ENCODE measurements around the gene CMBL. TPM values are rescaled to one million over a fixed set of nuclear protein-coding genes. Genes with fewer than 3 reads are reported as not detected.
A peak's percentile ranks its signal among the peaks of the same experiment; 100 is the strongest.
"Not testable (repeated sequence)": the region's sequence is repeated elsewhere in the genome, so short reads cannot be mapped to it uniquely, and the experiment has no call there.

The CMBL gene
- total RNA-seq, 1 donor from 2014 or later = 42.9 TPM

DNA sequence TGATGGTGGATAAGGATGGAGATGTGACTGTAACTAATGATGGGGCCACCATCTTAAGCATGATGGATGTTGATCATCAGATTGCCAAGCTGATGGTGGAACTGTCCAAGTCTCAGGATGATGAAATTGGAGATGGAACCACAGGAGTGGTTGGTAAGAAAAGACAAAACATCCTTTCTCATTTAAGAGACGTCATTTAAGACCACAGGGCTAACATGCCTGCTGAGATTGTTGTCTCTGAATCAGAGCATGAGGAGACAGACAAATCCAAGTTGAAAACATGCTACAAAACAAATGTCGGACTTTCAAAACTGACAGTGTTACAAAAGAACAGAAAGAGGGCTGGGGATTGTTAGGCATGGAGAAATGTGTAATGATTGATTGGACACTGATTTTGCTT is 53.0 kb downstream of the CMBL start:
- DNase-seq = no peak

DNA sequence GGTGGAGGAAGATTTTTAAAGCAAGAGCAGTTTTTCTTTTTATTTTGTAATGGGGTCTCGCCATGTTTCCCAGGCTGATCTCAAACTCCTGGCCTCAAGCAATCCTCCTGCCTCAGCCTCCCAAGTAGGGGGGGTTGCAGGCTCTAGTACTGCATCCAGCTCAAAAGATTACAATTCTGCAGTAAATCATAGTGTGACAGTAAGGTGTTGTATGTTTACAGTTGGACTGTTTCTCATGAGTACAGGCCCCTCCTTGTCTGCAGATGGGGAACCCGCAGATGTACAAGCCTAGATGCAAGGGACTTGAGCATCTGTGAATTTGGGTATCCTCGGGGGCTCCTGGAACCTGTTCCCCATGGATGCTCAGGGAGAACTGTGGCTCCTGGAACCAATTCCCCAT is 54.3 kb downstream of the CMBL start:
- no peak for DNase-seq

DNA sequence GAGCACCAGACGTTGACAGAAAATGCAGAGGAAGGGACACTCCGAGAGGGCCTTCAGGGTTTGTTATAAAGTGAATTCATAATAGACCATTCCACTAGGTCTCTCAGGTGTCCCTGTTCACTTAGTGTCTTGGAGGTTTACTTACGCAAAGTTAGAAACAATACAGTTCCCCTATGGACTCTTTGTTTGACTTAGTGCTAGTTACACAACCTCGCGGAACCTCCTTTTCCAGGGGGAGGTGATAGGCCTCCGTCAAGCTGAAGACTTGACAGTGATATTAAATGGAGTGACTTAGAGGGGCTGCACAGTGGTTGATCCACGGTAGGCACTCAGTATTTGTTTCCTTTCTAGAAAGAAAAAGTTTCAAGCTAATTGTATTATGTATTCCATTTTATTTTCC is 56.3 kb downstream of the CMBL start:
- DNase-seq = no peak

DNA sequence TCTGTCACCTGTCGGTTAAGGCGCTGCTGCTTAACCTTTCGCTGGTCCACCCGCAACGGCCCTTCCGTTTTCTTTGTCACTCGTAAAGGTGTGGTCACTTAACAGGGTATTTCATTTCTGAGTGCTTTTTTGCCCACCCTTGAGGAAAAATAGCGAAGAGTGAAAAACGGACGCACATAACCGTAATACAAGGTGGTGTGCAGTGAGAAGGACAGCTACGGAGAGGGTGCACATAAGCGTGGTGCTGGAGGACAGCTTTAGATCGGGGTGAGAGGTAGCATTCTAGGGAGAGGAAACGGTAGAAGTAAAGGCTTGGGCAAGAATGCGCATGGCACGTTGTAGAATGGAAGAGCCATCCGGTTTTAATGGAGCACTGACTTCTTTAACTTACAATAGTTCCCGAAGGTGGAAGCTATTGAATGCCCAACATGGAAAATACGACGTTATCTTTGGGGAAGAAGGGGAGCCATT is 56.9 kb downstream of the CMBL start:
- peak; percentile 25 for DNase-seq

DNA sequence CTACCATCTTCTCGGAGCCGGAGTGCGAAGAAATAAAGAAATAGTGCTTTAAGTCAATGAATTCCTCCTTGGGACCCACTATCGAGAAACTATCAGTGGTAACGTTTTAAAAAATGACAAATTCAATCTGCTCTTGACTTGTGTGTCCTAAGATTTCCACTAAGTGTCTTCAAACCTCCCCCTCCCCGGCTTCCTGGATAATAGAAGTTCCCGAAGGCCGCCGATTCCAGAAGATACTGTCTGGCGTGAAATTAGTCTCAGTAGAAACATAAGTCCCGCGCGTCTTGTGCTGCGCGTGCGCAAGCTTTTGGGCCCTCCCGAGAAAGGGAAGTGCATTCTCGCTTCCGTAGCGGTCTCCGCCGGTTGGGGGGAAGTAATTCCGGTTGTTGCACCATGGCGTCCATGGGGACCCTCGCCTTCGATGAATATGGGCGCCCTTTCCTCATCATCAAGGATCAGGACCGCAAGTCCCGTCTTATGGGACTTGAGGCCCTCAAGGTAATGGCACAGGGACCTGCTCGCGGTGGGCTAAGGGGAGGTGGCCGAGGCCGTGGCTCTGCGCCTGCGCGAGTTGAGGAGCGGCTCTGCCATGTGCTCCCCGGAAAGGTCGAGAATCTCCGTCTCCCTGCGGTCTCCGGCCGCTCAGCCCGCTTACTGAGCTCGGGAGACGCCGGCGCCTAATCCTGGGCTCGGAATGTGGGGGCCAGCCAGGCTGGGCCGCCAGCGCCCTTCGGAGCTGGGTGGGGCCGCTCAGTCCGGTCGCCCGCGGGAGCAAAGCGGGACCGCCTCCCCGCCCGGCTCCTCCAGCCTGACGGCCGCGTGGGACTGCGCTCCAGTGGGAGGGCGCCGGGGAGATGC is 57.5 kb downstream of the CMBL start, which contains the start of gene CCT5:
TSS of gene CCT5 (plus strand) at position 333 of the 858 bp plus-strand sequence. CDS start at position 394, 61 bp downstream.
- DNase-seq = peak; percentile 99

DNA sequence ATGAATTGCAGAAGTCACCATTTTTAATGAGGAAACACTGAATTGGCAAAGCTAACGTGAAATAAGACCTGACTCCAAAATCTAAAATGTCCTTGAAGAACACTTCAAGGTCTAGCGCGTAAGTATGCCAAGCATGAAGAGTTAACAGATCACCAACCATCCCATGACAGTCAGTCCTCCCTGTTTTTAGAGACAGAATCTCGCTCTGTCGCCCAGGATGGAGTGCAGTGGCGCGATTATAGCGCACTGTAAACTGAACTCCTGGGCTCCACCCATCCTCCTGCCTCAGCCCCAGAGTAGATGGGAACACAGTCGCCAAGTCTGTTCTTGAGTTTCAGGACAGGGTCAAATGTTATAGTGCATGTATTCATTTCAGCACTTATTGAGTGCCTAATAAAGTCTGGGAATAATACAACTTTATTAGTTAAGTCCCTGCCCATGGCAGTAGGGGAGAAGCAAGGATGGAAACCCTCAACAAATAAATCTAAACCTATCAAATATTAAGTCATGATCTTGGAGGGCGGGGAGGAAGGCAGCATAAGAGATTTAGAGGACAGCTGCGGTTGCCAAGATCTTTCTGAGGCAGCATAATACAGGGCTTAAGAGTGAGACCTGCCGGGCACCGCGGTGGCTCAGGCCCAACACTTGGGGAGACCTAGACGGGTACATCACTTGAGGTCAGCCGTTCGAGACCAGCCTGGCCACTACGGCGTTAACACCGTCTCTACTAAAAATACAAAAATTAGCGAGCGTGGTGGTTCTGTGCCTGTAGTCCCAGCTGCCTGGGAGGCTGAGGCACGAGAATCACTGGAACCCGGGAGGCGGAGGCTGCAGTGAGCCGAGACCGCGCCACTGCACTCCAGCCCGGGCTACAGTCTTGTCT is 59.1 kb downstream of the CMBL start:
- DNase-seq = no peak

DNA sequence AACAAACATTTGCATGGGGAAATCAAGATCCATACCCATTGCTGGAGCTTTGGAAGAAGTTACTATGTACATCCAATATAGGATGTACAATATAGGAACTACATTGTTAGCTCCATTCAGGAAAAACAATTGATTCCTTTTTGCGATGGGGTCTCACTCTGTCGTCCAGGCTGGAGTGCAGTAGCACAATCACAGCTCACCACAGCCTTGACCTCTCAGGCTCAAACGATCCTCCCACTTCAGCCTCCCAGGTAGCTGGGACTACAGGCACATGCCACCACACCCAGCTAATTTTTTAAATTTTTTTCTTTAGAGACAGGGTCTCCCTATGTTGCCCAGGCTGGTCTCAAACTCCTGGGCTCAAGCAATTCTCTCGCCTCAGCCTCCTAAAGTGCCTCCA is 60.5 kb downstream of the CMBL start:
- not testable (repeated sequence) for DNase-seq

DNA sequence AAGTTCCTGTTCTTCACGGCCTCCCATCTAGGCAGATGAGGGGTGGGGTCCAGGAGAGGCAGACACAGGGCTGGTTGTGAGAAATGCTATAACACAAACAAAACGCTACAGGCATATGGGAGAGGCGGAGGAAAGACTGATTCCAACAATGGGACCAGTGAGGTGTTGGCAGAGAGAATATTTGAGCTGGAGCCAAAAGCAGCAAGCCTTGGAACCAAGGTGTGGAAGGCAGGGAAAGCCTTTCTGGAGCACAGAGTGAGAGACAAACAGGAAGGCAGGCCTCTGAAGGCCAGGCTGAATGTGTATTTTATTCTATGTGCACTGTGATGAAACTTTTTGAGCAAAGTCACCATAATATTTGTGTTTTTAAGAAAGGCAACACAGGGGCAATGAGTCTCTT is 60.9 kb downstream of the CMBL start:
- no peak for DNase-seq

DNA sequence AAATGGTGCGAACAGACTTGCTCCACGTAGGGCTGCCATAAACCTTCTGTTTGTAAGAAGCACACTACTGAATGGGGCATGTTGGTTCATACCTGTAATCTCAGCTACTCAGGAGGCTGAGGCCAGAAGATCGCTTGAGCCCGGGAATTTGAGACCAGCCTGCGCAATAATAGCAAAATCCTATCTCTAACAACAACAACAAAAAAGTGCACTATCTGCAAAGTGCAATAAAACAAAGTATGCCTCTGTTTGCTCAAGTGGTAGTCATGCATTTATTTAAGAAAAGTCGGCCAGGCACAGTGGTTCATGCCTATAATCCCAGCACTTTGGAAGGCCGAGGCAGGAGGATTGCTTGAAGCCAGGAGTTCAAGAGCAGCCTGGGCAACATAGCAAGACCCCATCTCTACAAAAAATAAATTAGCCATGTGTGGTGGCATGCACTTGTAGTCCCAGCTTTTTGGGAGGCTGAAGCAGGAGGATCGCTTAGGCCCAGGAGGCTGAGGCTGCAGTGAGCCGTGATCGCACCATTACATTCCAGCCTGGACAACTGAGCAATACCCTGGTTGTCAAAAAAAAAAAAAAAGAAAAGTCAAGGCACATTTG is 63.3 kb downstream of the CMBL start:
- no peak for DNase-seq

DNA sequence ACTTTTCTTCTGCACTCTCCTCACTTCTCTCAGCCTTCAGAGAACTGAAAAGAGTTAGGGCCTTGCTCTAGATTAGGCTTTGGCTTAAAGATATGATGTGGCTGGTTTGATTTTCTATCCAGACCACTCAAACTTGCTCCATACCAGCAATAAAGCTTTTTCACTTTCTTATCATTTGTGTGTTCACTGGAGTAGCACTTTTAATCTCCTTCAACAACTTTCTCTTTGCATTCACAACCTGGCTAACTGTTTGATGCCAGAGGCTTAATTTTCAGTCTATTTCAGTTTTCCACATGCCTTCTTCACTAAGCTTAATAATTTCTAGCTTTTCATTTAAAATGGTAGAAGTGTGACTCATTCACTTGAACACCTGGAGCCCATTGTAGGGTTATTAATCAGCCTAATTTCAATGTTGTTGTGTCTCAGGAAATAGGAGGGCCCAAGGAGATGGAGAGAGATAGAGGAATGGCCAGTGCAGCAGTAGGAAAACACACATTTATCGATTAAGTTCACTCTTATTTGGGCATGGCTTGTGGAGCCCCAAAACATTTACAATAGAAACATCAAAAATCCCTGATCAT is 64.0 kb downstream of the CMBL start:
- DNase-seq = no peak

DNA sequence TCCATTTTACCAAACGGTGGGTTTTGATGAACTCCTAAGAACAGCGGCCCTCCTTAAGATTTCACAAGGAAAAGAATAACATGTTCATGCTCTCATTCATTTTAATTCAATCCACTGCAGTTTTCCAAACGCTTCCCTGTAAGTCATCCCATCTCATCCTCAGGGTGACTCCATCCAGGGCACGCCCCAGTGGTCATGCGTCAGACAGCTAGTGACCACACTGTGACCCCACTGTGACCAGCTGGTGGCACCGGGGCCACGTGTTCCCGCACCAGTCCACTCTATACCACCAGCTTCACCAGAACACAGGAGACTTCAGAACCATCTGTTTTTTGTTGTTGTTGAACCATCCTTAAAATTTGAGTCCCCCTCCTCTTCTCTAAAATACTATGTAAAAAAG is 72.4 kb downstream of the CMBL start:
- no peak for DNase-seq

DNA sequence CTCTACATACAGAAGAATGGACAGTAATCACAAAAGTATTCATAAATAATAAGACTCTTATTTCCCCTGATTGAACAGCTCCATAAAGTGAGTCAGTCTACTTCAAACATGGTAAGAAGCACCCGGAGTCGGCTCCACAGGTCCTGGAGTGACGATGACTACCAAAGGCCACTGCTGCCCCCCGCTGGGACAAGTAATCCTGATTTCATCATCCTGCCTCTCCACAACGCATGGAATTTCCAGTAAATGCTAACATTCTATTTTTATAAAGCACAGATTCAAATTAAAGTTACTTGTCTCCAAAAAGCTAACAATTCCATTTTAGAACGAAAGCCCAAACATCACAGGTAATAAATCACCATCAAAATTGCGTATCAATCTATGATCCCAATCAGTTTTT is 74.2 kb downstream of the CMBL start:
- peak; percentile 70 for DNase-seq

DNA sequence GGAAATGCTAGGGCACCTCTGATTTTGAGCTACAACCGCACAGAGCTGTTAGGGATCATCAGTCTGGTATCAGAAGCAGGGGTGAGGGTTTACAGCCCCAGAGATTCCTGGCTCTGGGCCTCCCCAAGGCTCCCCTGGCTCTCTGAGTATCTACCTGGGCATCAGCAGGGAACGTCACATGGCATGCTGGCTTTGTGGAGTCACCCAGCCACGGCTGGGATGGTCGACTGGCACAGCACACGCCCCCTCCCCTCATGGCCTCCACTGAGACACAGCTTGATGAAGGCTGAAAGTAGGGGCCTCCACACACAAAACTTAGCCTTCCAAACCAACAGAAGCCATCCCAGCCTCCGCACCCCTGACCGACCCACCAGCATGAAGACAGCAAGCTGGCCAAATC is 74.7 kb downstream of the CMBL start:
- DNase-seq = no peak

DNA sequence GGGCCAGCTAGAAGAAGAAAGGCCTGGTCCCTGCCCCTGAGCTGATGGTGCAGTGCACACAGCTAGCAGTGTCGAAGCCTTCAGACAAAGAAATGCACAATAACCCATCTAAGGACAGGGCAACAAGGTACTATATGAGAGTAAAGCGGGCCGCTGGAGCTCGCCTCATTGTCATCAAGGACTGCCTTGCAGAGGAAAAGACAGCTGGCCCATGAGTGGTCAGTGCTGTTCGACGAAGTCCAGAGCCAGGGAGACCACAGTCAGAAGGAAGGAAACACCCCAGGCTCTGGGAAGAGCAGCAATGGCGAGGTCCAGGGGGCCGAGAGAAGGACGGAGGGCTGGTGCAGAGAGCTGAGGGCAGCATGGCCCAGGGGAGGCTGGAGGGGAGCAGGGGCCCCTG is 75.3 kb downstream of the CMBL start:
- no peak for DNase-seq

DNA sequence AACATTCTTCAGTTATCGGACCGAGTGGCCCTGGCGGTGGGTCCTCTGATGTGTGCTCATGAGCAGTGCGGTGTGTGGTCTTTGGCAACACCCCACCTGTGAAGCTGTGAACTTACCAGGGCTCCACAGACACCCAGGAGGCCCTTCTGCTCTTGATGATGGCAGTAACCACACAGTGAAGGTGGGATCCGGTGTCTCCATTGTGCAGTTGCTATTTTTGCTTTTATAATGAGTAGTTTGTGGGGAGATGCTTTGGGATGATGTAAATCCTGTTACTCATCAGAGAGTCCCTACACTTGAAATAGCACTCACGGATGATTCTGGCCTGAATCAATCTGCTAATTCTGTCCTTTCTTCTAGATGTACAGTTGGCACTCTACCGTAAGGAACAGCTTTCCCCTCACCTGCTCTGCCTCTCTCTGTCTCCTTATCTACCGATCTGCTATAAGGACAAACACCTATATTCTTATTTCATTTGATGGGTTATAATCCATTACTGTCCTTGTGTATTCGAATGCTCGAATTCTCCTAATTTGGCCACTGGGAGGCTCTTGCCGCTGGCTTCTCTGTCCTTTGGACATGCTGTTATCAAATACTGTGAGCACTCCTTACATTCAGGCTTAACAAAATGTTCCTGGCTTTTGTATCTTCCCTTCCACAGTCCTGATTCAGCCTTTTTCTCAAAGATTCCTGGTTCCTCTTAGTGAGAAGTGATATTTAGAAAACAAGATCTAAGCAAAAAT is 78.2 kb downstream of the CMBL start:
- no peak for DNase-seq

DNA sequence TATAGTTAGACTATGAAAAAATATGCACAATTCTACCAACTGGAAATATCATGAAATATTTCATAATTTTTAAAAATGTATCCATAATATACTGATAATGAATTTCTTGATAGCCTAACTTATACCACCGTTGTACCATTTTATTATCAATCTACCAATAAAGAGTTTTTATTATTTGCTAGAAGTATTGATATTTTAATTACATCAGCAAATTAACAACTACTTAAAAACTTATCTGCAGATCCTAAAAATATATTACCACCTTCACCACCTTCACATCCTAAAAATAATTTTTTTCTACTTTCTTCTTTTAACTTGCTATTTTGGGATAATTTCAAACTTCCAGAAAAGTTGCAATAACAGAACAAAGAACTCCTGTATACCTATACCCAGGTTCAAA is 79.4 kb downstream of the CMBL start:
- no peak for DNase-seq

Small RNA genes lying within 50 kb of the gene (small RNA-seq; reads per million reads assigned to genes)
- gene RF00019 (ENCODE audit: low replicate concordance) = not detected

Other genes with a start within 250 kb of the CMBL start
- 27.9 TPM for gene ATPSCKMT, start 58.0 kb downstream of the CMBL start, total RNA-seq
- 211 TPM for gene CCT5, start 57.6 kb downstream of the CMBL start, total RNA-seq
- 133 TPM for gene MARCHF6, start 45.8 kb upstream of the CMBL start, total RNA-seq
- 0.41 TPM for gene ROPN1L, start 134.0 kb upstream of the CMBL start, total RNA-seq

All from tongue (tissue), 3 donors.